Gastroesophageal sphincter (tissue), 3 donors: ENCODE results near the gene OR4K5.
"Not testable (repeated sequence)": the region's sequence is repeated elsewhere in the genome, so short reads cannot be mapped to it uniquely, and the experiment has no call there.

Source experiments
- CTCF ChIP-seq, 4 experiments: fragments of 200-600 bp in 2 of 4; fragments of 450-650 bp in 2 of 4; sonication (generic) in 1 of 4; IDR thresholded peaks; one replicate each; pipeline ENCODE4 v1.5.1; 2017 to 2019; ENCODE audit warnings: antibody characterized with exemption in 4 of 4, mild to moderate bottlenecking in 2 of 4, moderate library complexity in 2 of 4
- POLR2A ChIP-seq, 2 donors: fragments of 450-650 bp; IDR thresholded peaks; one replicate each; pipeline ENCODE4 v1.6.1; 2017; ENCODE audit warnings: antibody characterized with exemption in 2 of 2, mild to moderate bottlenecking in 2 of 2, moderate library complexity in 1 of 2

- not testable (repeated sequence) for TF ChIP-seq POLR2A, CTCF (IDR thresholded peaks at IDR 0.05)
Observed at GRCh38 chr14:19969735-19970134, 49.3 kb downstream of the OR4K5 start.
